DOHH2 (cell line): ENCODE data around the gene CDC42SE2.

Experiments
- H3F3A ChIP-seq: fragments of 200-600 bp; sonication (generic), shearing (Covaris generic); 2 replicates; pipeline ENCODE4 v1.6.0; 2016; ENCODE audit warnings: antibody characterized with exemption, mild to moderate bottlenecking; ENCODE audit not compliant: control insufficient read depth, insufficient read depth
- H3K27ac ChIP-seq: fragments of 200-600 bp; sonication (generic); 2 replicates; pipeline ENCODE4 v1.5.1; 2014; ENCODE audit warnings: low read depth, mild to moderate bottlenecking, low read length, moderate library complexity
- H3K27me3 ChIP-seq: fragments of 200-600 bp; sonication (generic); 2 replicates; pipeline ENCODE4 v1.6.1; 2014; ENCODE audit warnings: mild to moderate bottlenecking, low read length, mixed read lengths; ENCODE audit not compliant: control insufficient read depth
- H3K36me3 ChIP-seq: fragments of 200-600 bp; sonication (generic); 2 replicates; pipeline ENCODE4 v1.6.1; 2014; ENCODE audit warnings: mild to moderate bottlenecking, low read length, moderate library complexity, mixed read lengths; ENCODE audit not compliant: control insufficient read depth
- H3K4me1 ChIP-seq: fragments of 200-600 bp; sonication (generic); 2 replicates; pipeline ENCODE4 v1.6.1; 2014; ENCODE audit warnings: mild to moderate bottlenecking, low read length, mixed read lengths; ENCODE audit not compliant: control insufficient read depth
- H3K4me2 ChIP-seq: fragments of 200-600 bp; sonication (generic); 2 replicates; pipeline ENCODE4 v1.6.0; 2014; ENCODE audit warnings: mild to moderate bottlenecking, low read length, moderate library complexity
- H3K4me3 ChIP-seq: fragments of 200-600 bp; sonication (generic); 2 replicates; pipeline ENCODE4 v1.5.1; 2014; ENCODE audit warnings: mild to moderate bottlenecking, low read length, mixed read lengths
- H3K79me2 ChIP-seq: fragments of 200-600 bp; sonication (generic); 2 replicates; pipeline ENCODE4 v1.6.1; 2014; ENCODE audit warnings: mild to moderate bottlenecking, low read length, mixed read lengths; ENCODE audit not compliant: control insufficient read depth
- H3K9me2 ChIP-seq: fragments of 200-600 bp; sonication (generic); replicated peaks from 2 replicates; pipeline ENCODE4 v1.6.1; 2014; ENCODE audit warnings: mild to moderate bottlenecking, low read length, mixed read lengths; ENCODE audit not compliant: control insufficient read depth
- H3K9me3 ChIP-seq: fragments of 200-600 bp; sonication (generic); 2 replicates; pipeline ENCODE4 v1.6.1; 2014; ENCODE audit warnings: antibody characterized with exemption, low read length, mixed read lengths; ENCODE audit not compliant: control insufficient read depth, insufficient read depth
- H4K20me1 ChIP-seq: fragments of 200-600 bp; sonication (generic); 2 replicates; pipeline ENCODE4 v1.6.0; 2014; ENCODE audit warnings: low read depth, mild to moderate bottlenecking, antibody characterized with exemption, low read length, moderate library complexity; ENCODE audit not compliant: control insufficient read depth, insufficient read depth
- EZH2phosphoT487 ChIP-seq: fragments of 200-600 bp; sonication (generic); IDR thresholded peaks from 2 replicates; pipeline ENCODE4 v1.6.1; 2017; ENCODE audit warnings: borderline replicate concordance, mild to moderate bottlenecking, antibody characterized with exemption, low read length, moderate library complexity, mixed read lengths
- TF ChIP-seq, protein P1 (sequence below): fragments of 200-600 bp; sonication (generic); IDR thresholded peaks from one replicate; pipeline ENCODE4 v1.5.1; 2014; ENCODE audit warnings: antibody characterized with exemption, mild to moderate bottlenecking, low read depth, low read length; ENCODE audit not compliant: poor library complexity, severe bottlenecking

The CDC42SE2 gene

GRCh38 chr5:131218392-131218791 lies 45.5 kb upstream of the CDC42SE2 start:
- TF ChIP-seq, protein P1, sequence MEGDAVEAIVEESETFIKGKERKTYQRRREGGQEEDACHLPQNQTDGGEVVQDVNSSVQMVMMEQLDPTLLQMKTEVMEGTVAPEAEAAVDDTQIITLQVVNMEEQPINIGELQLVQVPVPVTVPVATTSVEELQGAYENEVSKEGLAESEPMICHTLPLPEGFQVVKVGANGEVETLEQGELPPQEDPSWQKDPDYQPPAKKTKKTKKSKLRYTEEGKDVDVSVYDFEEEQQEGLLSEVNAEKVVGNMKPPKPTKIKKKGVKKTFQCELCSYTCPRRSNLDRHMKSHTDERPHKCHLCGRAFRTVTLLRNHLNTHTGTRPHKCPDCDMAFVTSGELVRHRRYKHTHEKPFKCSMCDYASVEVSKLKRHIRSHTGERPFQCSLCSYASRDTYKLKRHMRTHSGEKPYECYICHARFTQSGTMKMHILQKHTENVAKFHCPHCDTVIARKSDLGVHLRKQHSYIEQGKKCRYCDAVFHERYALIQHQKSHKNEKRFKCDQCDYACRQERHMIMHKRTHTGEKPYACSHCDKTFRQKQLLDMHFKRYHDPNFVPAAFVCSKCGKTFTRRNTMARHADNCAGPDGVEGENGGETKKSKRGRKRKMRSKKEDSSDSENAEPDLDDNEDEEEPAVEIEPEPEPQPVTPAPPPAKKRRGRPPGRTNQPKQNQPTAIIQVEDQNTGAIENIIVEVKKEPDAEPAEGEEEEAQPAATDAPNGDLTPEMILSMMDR = no peak
- no peak for TF ChIP-seq EZH2phosphoT487
- Histone ChIP-seq H3K36me3 (peaks cover 16% of the 10 kb centered on the region), H3K27me3 (no peaks in the 10 kb centered on the region), H3K4me3 (no peak overlapping the region), H3K4me2 (no peak overlapping the region), H3K79me2 (peaks cover 33% of the 10 kb centered on the region), H3K4me1 (peaks cover 26% of the 10 kb centered on the region), H3F3A (no peaks in the 10 kb centered on the region), H3K9me3 (no peaks in the 10 kb centered on the region), H3K9me2 (no peaks in the 10 kb centered on the region), H4K20me1 (no peaks in the 10 kb centered on the region), H3K27ac (no peak overlapping the region)

DNA sequence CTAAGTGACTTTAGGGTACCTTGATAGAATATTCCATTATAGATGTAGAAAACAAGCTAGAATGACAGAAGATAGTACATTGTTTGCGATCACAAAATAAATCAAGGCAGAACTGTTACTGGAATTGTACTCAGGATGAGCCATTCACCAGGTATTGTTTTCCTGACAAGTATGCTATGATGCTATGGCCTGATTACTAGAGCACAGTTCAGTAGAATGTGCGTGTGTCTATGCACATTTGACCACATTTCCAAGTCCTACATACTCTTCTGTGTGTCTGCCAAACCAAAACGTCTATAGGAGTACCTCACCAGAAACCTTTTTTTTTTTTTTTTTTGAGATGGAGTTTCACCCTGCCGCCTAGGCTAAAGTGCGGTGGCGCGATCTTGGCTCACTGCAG lies 43.3 kb upstream of the CDC42SE2 start:
- TF ChIP-seq EZH2phosphoT487 = no peak
- TF ChIP-seq, protein P1 = no peak
- Histone ChIP-seq H3K27ac (no peak overlapping the region), H3K79me2 (peaks cover 17% of the 10 kb centered on the region; the same call in 1 of the 2 replicates)

DNA sequence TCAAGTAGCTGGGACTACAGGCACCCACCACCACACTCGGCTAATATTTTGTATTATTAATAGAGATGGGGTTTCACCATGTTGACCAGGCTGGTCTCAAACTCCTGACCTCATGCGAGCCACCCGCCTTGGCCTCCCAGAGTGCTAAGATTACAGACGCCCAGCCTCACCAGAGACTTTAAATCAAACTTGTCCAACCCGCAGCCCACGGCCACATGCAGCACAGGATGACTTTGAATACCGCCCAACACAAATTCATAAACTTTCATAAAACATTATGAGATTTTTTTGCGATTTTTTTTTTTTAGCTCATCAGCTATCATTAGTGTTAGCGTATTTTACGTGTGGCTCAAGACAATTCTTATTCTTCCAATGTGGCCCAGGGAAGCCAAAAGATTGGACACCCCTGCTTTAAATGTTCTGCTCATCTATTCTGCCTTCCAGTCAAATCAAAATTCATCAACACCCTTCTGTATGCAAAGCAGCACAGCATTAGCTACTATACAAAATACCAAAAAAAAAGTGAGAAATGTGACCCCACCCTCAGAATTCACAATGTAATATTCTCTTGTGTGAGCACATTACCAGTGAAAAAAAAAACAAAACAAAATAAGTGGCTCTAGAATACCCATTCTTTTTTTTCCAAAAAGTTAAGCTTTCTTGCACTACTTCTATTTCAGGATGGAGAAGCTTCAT lies 42.7 kb upstream of the CDC42SE2 start:
- H4K20me1 ChIP-seq = no peaks in the 10 kb centered on the region
- H3K4me1 ChIP-seq = peaks cover 13% of the 10 kb centered on the region
- no peak overlapping the region for H3K4me2 ChIP-seq
- H3K27me3 ChIP-seq = no peaks in the 10 kb centered on the region
- TF ChIP-seq, protein P1 = no peak
- no peak for TF ChIP-seq EZH2phosphoT487
- H3K36me3 ChIP-seq = peaks cover 19% of the 10 kb centered on the region
- H3F3A ChIP-seq = no peaks in the 10 kb centered on the region
- H3K27ac ChIP-seq = no peak overlapping the region
- no peaks in the 10 kb centered on the region for H3K9me2 ChIP-seq
- no peak overlapping the region for H3K4me3 ChIP-seq
- H3K79me2 ChIP-seq = peaks cover 14% of the 10 kb centered on the region; the same call in 1 of the 2 replicates
- no peaks in the 10 kb centered on the region for H3K9me3 ChIP-seq

More for the DNA sequence above, 43.3 kb upstream of the CDC42SE2 start:
- peaks cover 19% of the 10 kb centered on the region for H3K36me3 ChIP-seq
- peaks cover 13% of the 10 kb centered on the region for H3K4me1 ChIP-seq
- no peaks in the 10 kb centered on the region for H4K20me1 ChIP-seq
- H3F3A ChIP-seq = no peaks in the 10 kb centered on the region
- H3K27me3 ChIP-seq = no peaks in the 10 kb centered on the region
- no peaks in the 10 kb centered on the region for H3K9me2 ChIP-seq
- H3K4me3 ChIP-seq = no peak overlapping the region
- H3K9me3 ChIP-seq = no peaks in the 10 kb centered on the region
- no peak overlapping the region for H3K4me2 ChIP-seq
